Measurements from ENCODE around the gene SMCR8. TPM values are rescaled to one million over a fixed set of nuclear protein-coding genes. Genes with fewer than 3 reads are reported as not detected.

Gene SMCR8
- total and polyA plus RNA-seq, 2 of the 13 experiments (the other 11 are each of a cell fraction or from before 2014, with no cell fraction given) = 7.6 to 11.8 TPM

- TF ChIP-seq AGO2 (optimal IDR thresholded peaks at IDR 0.05; ENCODE audit: low read depth, low read length) (no peak), ZNF235 (CRISPR knock-in tag; IDR thresholded peaks at IDR 0.05; ENCODE audit: borderline replicate concordance) (no peak), SOX13 (IDR thresholded peaks at IDR 0.05) (no peak), SOX13 (CRISPR knock-in tag; conservative IDR thresholded peaks at IDR 0.05 in 1 of 2, IDR thresholded peaks at IDR 0.05 in 1 of 2) (no peak), JDP2 (CRISPR knock-in tag; IDR thresholded peaks at IDR 0.05; ENCODE audit: borderline replicate concordance) (no peak), CENPT (CRISPR knock-in tag; IDR thresholded peaks at IDR 0.05; ENCODE audit: low read depth) (no peak), ZSCAN22 (CRISPR knock-in tag; IDR thresholded peaks at IDR 0.05) (no peak), ZMAT3 (CRISPR knock-in tag; conservative IDR thresholded peaks at IDR 0.05) (no peak), ZNF556 (CRISPR knock-in tag; IDR thresholded peaks at IDR 0.05; ENCODE audit: borderline replicate concordance) (no peak)
These were observed 11.5 kb downstream of the SMCR8 start (continued) for GRCh38 chr17:18326572-18326971.

DNA sequence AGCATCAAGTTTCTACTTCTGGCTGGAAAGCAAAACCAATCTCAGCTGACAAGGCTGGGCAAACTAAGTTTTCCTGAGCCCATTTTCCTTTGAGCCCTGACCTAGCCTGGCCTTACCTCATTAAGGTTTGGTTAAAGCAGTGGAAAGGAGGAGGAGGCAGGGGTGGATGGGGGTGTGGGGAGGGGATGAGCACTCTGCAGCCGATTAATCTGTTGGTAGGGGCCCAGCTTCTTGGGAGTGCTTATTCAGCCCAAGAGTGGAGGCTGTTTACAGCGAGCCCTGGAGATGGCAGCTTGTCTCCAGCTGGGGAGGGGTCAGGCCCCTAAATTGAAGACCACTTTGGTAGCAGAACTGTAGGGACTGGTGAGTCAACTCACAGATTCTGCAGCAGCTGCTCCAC is 12.0 kb downstream of the SMCR8 start:
- ATAC-seq (no peak), FAIRE-seq (no peak), DNase-seq (ENCODE audit: low spot score) (no peak)
- Histone ChIP-seq H3K9me3 (ENCODE audit: low read length) (no peaks in the 10 kb centered on the region), H3K9ac (ENCODE audit: insufficient read depth, low read depth, low read length) (no peak overlapping the region), H4K20me1 (ENCODE audit: insufficient read depth, low read length) (no peaks in the 10 kb centered on the region), H3K4me1 (ENCODE audit: insufficient read depth, low read length) (no peaks in the 10 kb centered on the region), H2AFZ (ENCODE audit: low read length) (no peak overlapping the region), H3K27me3 (ENCODE audit: control insufficient read depth in 1 of 2, insufficient read depth in 2 of 2, low read length in 2 of 2) (no peaks in the 10 kb centered on the region), H3K36me3 (replicated peaks in 1 of 2; ENCODE audit: control insufficient read depth in 1 of 2, insufficient read depth in 2 of 2, low read length in 2 of 2) (peaks cover 33 to 73% of the 10 kb centered on the region in 2 experiments), H3K4me3 (replicated peaks in 1 of 3; ENCODE audit: insufficient read depth in 1 of 3, low read depth in 2 of 3, low read length in 3 of 3) (no peak overlapping the region), H3K27ac (ENCODE audit: extremely low read length, insufficient read depth, low read length) (no peak overlapping the region), H3K4me2 (ENCODE audit: low read depth, low read length) (no peak overlapping the region), H3K79me2 (ENCODE audit: insufficient read depth, low read length) (no peaks in the 10 kb centered on the region)
- BruUV-seq (replicated peaks) = no TSS peak
- 80% methylated on average over 1 of the region's 2 CpGs for WGBS (ENCODE audit: low lambda C conversion rate)
- ChIA-PET CTCF (ENCODE audit: low intra/inter-chr PET ratio, low total read pairs) (no interaction called here), POLR2A (no interaction called here)
- intact Hi-C loops (cut with micrococcal nuclease; ENCODE audit: unreplicated experiment) = no loop called here
- in situ Hi-C loops (cut with HindIII; ENCODE audit: extremely low pct_ligation_motif_present, low pct_unique_long_range_greater_than_20kb) = no loop called here
- TF ChIP-seq ZFYVE20 (CRISPR knock-in tag; IDR thresholded peaks at IDR 0.05; ENCODE audit: borderline replicate concordance, low read depth) = no peak
- TF ChIP-seq ZNF589 (CRISPR knock-in tag; conservative IDR thresholded peaks at IDR 0.05) = no peak
- no peak for TF ChIP-seq ZNF737 (CRISPR knock-in tag; IDR thresholded peaks at IDR 0.05; ENCODE audit: borderline replicate concordance)
- no peak for TF ChIP-seq ERF (CRISPR knock-in tag; IDR thresholded peaks at IDR 0.05)
- TF ChIP-seq ZNF816 (CRISPR knock-in tag; IDR thresholded peaks at IDR 0.05; ENCODE audit: borderline replicate concordance) = no peak
- no peak for TF ChIP-seq REPIN1 (CRISPR knock-in tag; IDR thresholded peaks at IDR 0.05; ENCODE audit: borderline replicate concordance, low read depth)
- TF ChIP-seq PRMT3 (CRISPR knock-in tag; IDR thresholded peaks at IDR 0.05; ENCODE audit: borderline replicate concordance, low read depth) = no peak
- TF ChIP-seq, protein P1, sequence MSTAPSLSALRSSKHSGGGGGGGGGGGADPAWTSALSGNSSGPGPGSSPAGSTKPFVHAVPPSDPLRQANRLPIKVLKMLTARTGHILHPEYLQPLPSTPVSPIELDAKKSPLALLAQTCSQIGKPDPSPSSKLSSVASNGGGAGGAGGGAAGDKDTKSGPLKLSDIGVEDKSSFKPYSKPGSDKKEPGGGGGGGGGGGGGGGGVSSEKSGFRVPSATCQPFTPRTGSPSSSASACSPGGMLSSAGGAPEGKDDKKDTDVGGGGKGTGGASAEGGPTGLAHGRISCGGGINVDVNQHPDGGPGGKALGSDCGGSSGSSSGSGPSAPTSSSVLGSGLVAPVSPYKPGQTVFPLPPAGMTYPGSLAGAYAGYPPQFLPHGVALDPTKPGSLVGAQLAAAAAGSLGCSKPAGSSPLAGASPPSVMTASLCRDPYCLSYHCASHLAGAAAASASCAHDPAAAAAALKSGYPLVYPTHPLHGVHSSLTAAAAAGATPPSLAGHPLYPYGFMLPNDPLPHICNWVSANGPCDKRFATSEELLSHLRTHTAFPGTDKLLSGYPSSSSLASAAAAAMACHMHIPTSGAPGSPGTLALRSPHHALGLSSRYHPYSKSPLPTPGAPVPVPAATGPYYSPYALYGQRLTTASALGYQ (CRISPR knock-in tag; IDR thresholded peaks at IDR 0.05) = no peak
- TF ChIP-seq ZNF788 (CRISPR knock-in tag; IDR thresholded peaks at IDR 0.05; ENCODE audit: borderline replicate concordance) = no peak
- no peak for TF ChIP-seq TBL1XR1 (IDR thresholded peaks at IDR 0.05; ENCODE audit: borderline replicate concordance, low read length, partially characterized antibody)
- no peak for TF ChIP-seq FLYWCH1 (CRISPR knock-in tag; IDR thresholded peaks at IDR 0.05)
- TF ChIP-seq HMG20B (CRISPR knock-in tag; conservative IDR thresholded peaks at IDR 0.05) = no peak
- no peak for TF ChIP-seq NBN (conservative IDR thresholded peaks at IDR 0.05)
- TF ChIP-seq ARNTL (CRISPR knock-in tag; IDR thresholded peaks at IDR 0.05) = no peak
- no peak for TF ChIP-seq MLLT10 (CRISPR knock-in tag; IDR thresholded peaks at IDR 0.05)
- TF ChIP-seq CERS6 (CRISPR knock-in tag; IDR thresholded peaks at IDR 0.05) = no peak
